Astrocyte (in vitro differentiated cells and primary cell): ENCODE data around the gene EPHB1. TPM values are rescaled to one million over a fixed set of nuclear protein-coding genes. Genes with fewer than 3 reads are reported as not detected.

Source experiments
- DNase-seq: peaks from one replicate; pipeline ENCODE4 v3.0.0-alpha.2; 2010; ENCODE audit warnings: low read depth
- FAIRE-seq: peaks from 2 replicates; lab custom pipeline; 2011; peaks lifted over from hg19 to GRCh38; lab: Jason Lieb, UNC
- H2AFZ ChIP-seq: 2 replicates; pipeline ENCODE4 v1.6.0; 2012; ENCODE audit warnings: low read depth, low read length, inconsistent platforms
- H3K27ac ChIP-seq: 2 replicates; pipeline ENCODE4 v1.5.1; 2011; ENCODE audit warnings: low read depth, low read length, inconsistent platforms
- H3K27me3 ChIP-seq: 2 replicates; pipeline ENCODE4 v1.6.0; 2011; ENCODE audit warnings: low read length, inconsistent platforms; ENCODE audit not compliant: insufficient read depth
- H3K36me3 ChIP-seq: 2 replicates; pipeline ENCODE4 v1.5.1; 2011; ENCODE audit warnings: low read length, inconsistent platforms; ENCODE audit not compliant: insufficient read depth
- H3K4me1 ChIP-seq: 2 replicates; pipeline ENCODE4 v1.5.1; 2011; ENCODE audit warnings: low read length, inconsistent platforms; ENCODE audit not compliant: insufficient read depth
- H3K4me2 ChIP-seq: 2 replicates; pipeline ENCODE4 v1.6.0; 2012; ENCODE audit warnings: low read length, inconsistent platforms
- H3K4me3 ChIP-seq: 2 replicates; pipeline ENCODE4 v1.5.1; 2011; ENCODE audit warnings: low read depth, mild to moderate bottlenecking, low read length, inconsistent platforms; ENCODE audit not compliant: insufficient read depth
- H3K79me2 ChIP-seq: 2 replicates; pipeline ENCODE4 v1.6.0; 2012; ENCODE audit warnings: mild to moderate bottlenecking, low read length, inconsistent platforms; ENCODE audit not compliant: insufficient read depth
- H3K9ac ChIP-seq: 2 replicates; pipeline ENCODE4 v1.6.0; 2012; ENCODE audit warnings: mild to moderate bottlenecking, low read length, inconsistent platforms
- H3K9me3 ChIP-seq: 2 replicates; pipeline ENCODE4 v1.5.1; 2012; ENCODE audit warnings: low read depth, mild to moderate bottlenecking, low read length, inconsistent platforms; ENCODE audit not compliant: insufficient read depth
- H4K20me1 ChIP-seq: 2 replicates; pipeline ENCODE4 v1.6.0; 2012; ENCODE audit warnings: low read length, inconsistent platforms; ENCODE audit not compliant: insufficient read depth
- H3K27ac Mint-ChIP-seq: one replicate; pipeline ENCODE4 v1.8.0; 2021; ENCODE audit warnings: mild to moderate bottlenecking, mixed read lengths; ENCODE audit not compliant: unreplicated experiment
- H3K27me3 Mint-ChIP-seq: one replicate; pipeline ENCODE4 v1.8.0; 2021; ENCODE audit warnings: low read depth, mixed read lengths; ENCODE audit not compliant: unreplicated experiment
- H3K36me3 Mint-ChIP-seq: one replicate; pipeline ENCODE4 v1.8.0; 2021; ENCODE audit warnings: low read depth, mixed read lengths; ENCODE audit not compliant: unreplicated experiment
- H3K4me1 Mint-ChIP-seq: one replicate; pipeline ENCODE4 v1.8.0; 2021; ENCODE audit warnings: low read depth, mixed read lengths; ENCODE audit not compliant: unreplicated experiment
- H3K4me3 Mint-ChIP-seq: one replicate; pipeline ENCODE4 v1.8.0; 2021; ENCODE audit warnings: mild to moderate bottlenecking, moderate library complexity, mixed read lengths; ENCODE audit not compliant: unreplicated experiment
- H3K9me3 Mint-ChIP-seq: one replicate; pipeline ENCODE4 v1.8.0; 2021; ENCODE audit warnings: mild to moderate bottlenecking, mixed read lengths; ENCODE audit not compliant: unreplicated experiment
- EZH2 ChIP-seq: IDR thresholded peaks from 2 replicates; pipeline ENCODE4 v1.6.1; 2012; ENCODE audit warnings: mild to moderate bottlenecking, low read length, inconsistent platforms; ENCODE audit not compliant: insufficient read depth
- total RNA-seq: library from RNA; stranded (reverse); gene quantifications from 2 replicates; pipeline ENCODE4 v1.2.1, GENCODE V29; 2021
- TF ChIP-seq, protein P1 (sequence below): IDR thresholded peaks from 2 replicates; pipeline ENCODE4 v1.5.1; 2011; ENCODE audit warnings: low read depth, mild to moderate bottlenecking, inconsistent platforms, low read length, moderate library complexity; ENCODE audit not compliant: insufficient read depth

EPHB1 gene
- total RNA-seq, 1 donor from 2014 or later = 4.1 TPM

GRCh38 chr3:134874737-134875413 lies 79.8 kb downstream of the EPHB1 start:
- Mint-ChIP-seq H3K4me1 (no peaks in the 10 kb centered on the region), H3K36me3 (no peaks in the 10 kb centered on the region), H3K9me3 (peaks cover 3% of the 10 kb centered on the region), H3K4me3 (no peak overlapping the region), H3K27ac (no peak overlapping the region), H3K27me3 (peaks cover 5% of the 10 kb centered on the region)
- FAIRE-seq (no peak), DNase-seq (peak; percentile 2)
- no peak overlapping the region for H3K4me2 ChIP-seq
- H3K27ac ChIP-seq = no peak overlapping the region
- H3K36me3 ChIP-seq = no peaks in the 10 kb centered on the region
- H3K4me3 ChIP-seq = no peak overlapping the region
- H3K79me2 ChIP-seq = no peaks in the 10 kb centered on the region
- H2AFZ ChIP-seq = no peak overlapping the region
- H3K4me1 ChIP-seq = no peaks in the 10 kb centered on the region
- H3K27me3 ChIP-seq = no peaks in the 10 kb centered on the region
- H3K9ac ChIP-seq = no peak overlapping the region
- H3K9me3 ChIP-seq = no peaks in the 10 kb centered on the region
- no peak for TF ChIP-seq EZH2
- TF ChIP-seq, protein P1, sequence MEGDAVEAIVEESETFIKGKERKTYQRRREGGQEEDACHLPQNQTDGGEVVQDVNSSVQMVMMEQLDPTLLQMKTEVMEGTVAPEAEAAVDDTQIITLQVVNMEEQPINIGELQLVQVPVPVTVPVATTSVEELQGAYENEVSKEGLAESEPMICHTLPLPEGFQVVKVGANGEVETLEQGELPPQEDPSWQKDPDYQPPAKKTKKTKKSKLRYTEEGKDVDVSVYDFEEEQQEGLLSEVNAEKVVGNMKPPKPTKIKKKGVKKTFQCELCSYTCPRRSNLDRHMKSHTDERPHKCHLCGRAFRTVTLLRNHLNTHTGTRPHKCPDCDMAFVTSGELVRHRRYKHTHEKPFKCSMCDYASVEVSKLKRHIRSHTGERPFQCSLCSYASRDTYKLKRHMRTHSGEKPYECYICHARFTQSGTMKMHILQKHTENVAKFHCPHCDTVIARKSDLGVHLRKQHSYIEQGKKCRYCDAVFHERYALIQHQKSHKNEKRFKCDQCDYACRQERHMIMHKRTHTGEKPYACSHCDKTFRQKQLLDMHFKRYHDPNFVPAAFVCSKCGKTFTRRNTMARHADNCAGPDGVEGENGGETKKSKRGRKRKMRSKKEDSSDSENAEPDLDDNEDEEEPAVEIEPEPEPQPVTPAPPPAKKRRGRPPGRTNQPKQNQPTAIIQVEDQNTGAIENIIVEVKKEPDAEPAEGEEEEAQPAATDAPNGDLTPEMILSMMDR = no peak
- H4K20me1 ChIP-seq = no peaks in the 10 kb centered on the region

DNA sequence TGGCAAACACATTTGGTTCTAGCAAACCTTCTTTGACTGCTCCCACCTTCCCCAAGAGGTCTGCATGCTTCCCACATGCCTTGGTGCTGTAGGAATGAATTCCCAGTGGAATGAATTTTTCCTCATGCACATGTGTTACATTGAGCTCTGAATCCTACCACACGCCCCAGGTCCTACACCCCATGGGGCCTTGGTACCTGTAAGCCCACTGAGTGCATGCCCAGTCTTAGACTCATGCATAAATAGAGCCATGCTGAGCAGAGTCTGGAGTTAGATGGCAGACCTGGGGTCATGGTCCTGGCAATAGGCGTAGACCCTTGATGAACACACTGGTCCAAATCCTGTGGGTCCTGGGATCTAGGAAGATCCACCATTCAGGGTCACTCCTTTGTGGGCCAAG lies 81.8 kb downstream of the EPHB1 start:
- Histone ChIP-seq H3K4me1 (no peaks in the 10 kb centered on the region), H3K4me2 (no peak overlapping the region), H3K9me3 (no peaks in the 10 kb centered on the region), H3K9ac (no peak overlapping the region), H3K4me3 (no peak overlapping the region), H3K79me2 (no peaks in the 10 kb centered on the region), H3K27ac (no peak overlapping the region), H2AFZ (no peak overlapping the region), H4K20me1 (no peaks in the 10 kb centered on the region), H3K27me3 (no peaks in the 10 kb centered on the region), H3K36me3 (no peaks in the 10 kb centered on the region)
- no peak overlapping the region for H3K4me3 Mint-ChIP-seq
- no peaks in the 10 kb centered on the region for H3K36me3 Mint-ChIP-seq
- H3K4me1 Mint-ChIP-seq = no peaks in the 10 kb centered on the region
- no peak for FAIRE-seq
- H3K9me3 Mint-ChIP-seq = peaks cover 3% of the 10 kb centered on the region
- no peak overlapping the region for H3K27ac Mint-ChIP-seq
- TF ChIP-seq, protein P1 = no peak
- no peak for TF ChIP-seq EZH2
- no peak for DNase-seq
- H3K27me3 Mint-ChIP-seq = peaks cover 11% of the 10 kb centered on the region

- Histone ChIP-seq H3K36me3 (no peaks in the 10 kb centered on the region), H4K20me1 (no peaks in the 10 kb centered on the region), H3K9me3 (no peaks in the 10 kb centered on the region), H3K27ac (no peak overlapping the region), H2AFZ (no peak overlapping the region), H3K27me3 (no peaks in the 10 kb centered on the region), H3K4me1 (no peaks in the 10 kb centered on the region), H3K79me2 (no peaks in the 10 kb centered on the region), H3K4me3 (no peak overlapping the region), H3K4me2 (no peak overlapping the region), H3K9ac (no peak overlapping the region)
- Mint-ChIP-seq H3K4me1 (no peaks in the 10 kb centered on the region), H3K4me3 (no peak overlapping the region), H3K27me3 (peaks cover 11% of the 10 kb centered on the region), H3K9me3 (peaks cover 3% of the 10 kb centered on the region), H3K27ac (no peak overlapping the region), H3K36me3 (no peaks in the 10 kb centered on the region)
- TF ChIP-seq, protein P1 = no peak
- no peak for TF ChIP-seq EZH2
- DNase-seq (no peak), FAIRE-seq (no peak)
These were observed 82.7 kb downstream of the EPHB1 start for GRCh38 chr3:134877788-134878187.
